HG02571 (cell line): ENCODE results near the gene EVA1A.

Experiments used
- ATAC-seq: cut with Tn5 transposase; IDR thresholded peaks from one replicate; pipeline ENCODE4 v1.9.1; 2021; ENCODE audit warnings: mild to moderate bottlenecking, moderate library complexity; ENCODE audit not compliant: unreplicated experiment

The EVA1A gene

DNA sequence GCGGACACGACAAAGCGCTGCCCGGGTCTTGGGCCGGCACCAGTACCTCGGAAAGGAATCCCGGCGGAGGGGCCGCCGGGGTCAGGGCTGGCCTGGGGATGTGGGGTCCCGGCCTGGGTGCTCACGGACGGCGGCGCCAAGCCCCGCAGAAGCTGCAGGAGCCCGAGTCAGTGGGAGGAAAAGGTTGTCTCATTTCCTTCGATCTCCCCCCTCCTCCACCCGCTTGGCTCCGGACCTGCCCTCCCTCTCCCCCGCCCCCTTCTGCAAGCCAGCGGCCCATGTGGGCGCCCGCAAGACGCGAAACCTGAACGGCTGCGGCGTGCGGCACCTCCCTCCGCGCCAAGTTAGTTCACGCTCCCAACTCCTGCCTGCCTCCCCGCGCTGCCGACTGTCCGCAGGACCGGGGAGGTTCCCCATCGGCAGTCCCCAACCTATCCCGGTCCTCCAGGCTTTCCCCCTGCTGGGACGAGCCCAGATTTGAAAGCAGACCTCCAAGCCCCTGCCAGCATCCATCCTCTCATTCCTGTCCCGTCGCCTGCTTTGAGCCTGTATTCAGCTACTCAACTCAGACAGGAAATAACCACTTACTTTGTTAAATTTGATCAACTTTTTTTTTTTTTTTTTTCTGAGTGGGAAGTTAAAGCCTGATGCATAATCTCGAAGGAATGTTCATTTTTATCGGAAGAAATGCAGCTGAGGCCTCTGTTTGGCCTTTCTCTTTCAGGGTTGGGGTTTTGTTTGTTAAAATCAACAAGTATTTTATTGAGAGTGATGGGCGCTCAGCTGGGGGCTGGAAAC lies at the start of gene EVA1A:
Gene EVA1A (minus strand): TSS at position 172 of the 798 bp plus-strand sequence. CDS start 42,799 bp downstream, outside the sequence.
- no peak for ATAC-seq

GRCh38 chr2:75609937-75610508 lies 49.3 kb upstream of the EVA1A start:
- ATAC-seq = no peak

DNA sequence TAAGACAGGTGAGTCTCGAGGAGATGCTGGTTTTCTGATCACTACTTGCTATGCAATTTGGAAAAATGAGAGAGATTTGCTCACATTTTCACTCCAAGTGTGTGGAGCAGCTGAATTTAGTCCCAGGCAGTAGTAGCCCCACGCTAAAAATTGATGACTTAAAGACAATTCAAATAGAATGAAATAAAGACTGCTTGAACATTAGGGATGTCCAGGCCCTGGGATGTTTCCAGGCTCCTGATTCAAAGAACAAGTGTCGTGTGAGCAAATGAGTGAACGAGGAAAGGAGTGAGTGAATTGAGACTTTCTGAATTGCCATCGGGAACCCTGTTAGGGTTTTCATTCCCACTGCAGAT lies 48.6 kb upstream of the EVA1A start:
- no peak for ATAC-seq

- peak; percentile 80 for ATAC-seq
Observed at GRCh38 chr2:75608684-75609333, 48.1 kb upstream of the EVA1A start.

DNA sequence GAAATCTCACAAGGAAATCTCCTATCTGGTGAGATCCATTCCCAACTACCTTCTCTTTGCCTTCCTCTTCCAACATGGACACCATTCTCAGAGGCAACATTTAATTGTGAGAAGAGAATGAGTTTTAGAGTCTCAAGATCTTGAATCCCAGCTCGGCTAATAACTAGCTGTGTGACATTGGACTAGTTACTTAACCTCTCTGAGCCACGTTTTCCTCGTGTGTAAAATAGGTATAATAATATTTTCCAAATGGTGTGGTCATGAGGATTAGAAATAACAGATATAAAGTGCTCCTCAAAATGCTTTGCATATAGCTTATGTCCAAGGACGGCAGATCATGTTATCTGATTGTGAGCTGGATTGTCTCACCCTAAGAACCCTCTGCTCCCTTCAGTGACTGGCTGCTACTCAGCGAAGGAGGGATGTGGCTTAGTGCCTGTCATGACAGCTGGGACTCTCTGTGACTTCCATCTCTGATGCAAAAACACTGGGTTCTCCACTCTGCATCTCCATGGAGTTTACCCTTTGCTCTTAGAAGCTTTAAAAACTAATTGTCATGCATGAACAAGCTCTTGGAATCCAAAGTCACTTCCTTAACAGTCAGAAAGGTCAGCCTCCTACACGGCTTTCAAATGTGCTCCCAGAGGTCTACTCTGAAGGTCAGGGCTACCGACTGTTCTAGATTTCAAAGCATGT lies 47.4 kb upstream of the EVA1A start:
- no peak for ATAC-seq

GRCh38 chr2:75607400-75607798 lies 46.7 kb upstream of the EVA1A start:
- ATAC-seq = no peak

GRCh38 chr2:75606761-75607399 lies 46.1 kb upstream of the EVA1A start:
- ATAC-seq = no peak

DNA sequence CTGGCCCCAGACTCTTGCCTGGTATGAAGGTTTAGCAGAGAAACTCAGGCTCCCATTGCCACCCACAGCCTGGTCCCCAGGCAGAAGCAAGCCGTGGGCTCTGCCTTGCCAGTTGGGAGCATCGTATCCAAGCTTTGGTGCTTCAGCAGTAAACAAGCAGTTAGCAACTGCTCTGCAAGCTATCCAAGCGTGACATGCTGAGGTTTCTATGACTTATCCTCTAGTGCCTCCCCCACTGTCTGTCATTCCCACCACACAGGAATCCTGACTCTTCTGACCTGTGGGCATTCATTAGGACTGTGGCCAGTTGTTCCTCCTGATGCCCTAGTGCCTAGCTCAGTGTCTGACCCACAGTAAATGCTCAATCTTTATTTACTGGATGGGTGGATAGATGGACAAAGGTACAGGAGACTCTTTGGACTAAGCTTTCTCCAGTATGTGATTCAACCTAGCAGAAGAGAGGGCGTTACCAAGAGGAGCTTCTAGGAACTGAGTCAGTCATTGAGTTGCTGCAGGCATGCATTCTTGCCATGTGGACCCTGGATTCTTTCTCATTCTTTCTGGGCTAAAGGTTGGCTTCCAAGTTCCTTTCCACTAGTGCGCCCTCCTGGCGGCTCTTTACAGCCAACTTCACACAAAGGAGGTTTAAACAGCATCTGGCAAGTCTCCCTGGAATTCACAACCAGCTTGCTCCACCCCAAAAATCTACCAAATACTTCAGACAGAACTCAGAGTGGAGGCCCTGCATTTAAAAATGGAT lies 45.2 kb upstream of the EVA1A start:
- no peak for ATAC-seq

- ATAC-seq = no peak
Observed at GRCh38 chr2:75604484-75604883, 43.7 kb upstream of the EVA1A start.

GRCh38 chr2:75603477-75603876 lies 42.7 kb upstream of the EVA1A start:
- no peak for ATAC-seq

- ATAC-seq = no peak
Observed at GRCh38 chr2:75602724-75603342, 42.1 kb upstream of the EVA1A start.

DNA sequence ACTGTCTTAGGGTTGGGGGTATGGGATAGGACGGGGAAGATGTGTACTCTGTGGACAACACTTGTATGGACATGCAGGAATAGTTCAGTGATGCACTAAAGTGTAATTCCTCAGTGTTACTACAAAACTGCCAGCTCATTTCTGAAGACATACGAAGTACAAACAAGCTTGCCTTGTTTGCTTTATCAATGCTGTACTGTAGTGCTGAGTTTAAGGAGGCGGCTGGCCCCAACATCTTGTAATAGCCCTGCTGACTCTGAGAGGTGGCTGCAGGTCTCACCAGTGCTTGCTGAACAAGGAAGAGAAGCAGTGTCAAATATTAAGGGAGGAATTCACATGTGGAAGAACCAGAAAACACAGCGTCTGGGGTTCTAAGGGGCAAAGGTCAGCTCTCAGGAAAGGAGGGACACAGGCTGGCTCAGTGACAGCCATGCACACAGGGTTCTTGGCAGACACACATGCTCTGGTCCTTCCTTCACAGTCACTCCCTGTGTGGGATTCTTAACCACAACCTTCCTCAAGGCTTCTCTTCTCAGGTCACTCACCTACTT lies 39.8 kb upstream of the EVA1A start:
- ATAC-seq = no peak

DNA sequence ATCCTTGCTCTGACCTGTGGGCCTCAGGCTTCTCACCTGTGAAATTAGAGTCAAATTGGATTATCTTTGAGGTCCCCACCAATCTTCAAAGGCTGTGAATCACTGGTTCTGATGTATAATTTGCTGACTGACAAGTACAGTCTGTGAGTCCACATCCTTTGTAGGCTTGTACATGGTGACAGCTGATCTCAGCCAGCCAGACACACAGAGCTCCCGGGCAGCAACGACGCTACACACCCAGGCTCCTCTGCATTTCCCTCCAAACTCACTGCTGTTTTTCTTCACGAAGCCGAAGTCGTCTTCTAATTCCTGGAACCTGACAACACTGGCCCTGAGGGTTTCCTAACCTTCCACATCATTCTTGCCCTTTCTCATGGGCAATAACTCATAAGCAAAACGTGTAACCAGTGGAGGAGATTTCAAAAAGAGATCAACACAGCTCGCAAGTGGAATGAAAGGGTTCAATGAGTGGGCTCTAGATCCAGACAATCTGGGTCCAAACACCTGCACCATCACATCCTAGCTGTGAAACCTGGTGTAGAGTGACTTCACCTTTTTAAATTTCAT lies 37.9 kb upstream of the EVA1A start:
- ATAC-seq = no peak

- ATAC-seq = no peak
Observed at GRCh38 chr2:75597949-75598348, 37.2 kb upstream of the EVA1A start.

DNA sequence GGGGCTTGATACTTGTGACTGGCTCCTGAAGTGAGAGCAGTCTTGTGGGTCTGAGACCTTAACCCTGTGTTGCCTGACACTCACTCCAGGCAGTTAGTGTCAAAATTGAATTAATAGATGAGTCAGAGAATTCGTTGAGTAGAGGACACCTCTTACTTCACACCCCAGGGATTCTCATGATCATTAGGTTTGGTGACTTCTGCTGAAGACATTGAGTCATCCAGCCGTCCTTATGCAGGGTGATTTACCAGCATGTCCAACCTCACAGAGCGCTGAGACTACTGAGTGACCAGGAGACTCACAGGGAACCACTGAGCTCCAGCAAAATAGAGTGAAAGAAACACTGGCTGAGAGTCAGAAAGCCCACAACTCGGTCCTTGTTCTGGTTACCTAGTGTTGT lies 36.0 kb upstream of the EVA1A start:
- ATAC-seq = no peak

DNA sequence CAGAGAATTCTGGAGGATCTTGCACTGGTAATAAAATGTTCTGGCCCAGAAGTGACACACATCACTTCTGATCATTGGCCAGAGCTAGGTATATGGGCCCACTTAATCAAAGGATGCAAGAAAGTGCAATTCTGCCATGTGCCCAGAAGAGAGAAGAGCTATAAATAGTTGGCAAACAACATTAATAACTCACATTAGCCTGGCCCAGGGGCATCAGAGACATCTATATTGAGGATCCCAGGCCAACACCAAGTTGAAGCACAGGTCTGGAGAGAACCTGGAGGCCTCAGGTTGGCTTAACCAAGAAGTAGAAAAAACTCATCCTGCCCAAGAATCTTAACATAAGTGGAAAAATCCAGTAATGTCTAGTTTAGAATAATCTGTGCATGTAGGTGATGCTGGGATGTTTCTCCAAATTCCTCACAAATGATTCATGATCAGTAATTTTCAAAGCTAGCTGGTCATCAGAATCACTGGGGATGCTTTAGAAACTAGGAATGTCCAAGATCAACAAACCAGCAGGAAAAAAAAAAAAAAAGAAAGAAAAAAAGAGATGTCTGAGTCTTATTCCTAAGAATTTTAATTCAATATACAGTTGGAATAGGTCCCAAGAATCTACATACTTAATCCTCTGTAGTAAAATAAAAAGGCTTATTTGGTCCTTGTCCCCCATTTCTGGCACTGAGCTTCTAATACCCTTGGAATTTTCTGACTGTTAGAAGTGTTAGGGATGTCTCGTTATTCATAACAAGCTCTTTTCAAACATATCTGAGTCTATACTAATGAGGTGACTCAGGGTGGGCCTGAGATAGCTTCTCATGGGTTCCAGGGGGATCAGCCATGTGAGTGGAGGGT lies 35.0 kb upstream of the EVA1A start:
- ATAC-seq = no peak

DNA sequence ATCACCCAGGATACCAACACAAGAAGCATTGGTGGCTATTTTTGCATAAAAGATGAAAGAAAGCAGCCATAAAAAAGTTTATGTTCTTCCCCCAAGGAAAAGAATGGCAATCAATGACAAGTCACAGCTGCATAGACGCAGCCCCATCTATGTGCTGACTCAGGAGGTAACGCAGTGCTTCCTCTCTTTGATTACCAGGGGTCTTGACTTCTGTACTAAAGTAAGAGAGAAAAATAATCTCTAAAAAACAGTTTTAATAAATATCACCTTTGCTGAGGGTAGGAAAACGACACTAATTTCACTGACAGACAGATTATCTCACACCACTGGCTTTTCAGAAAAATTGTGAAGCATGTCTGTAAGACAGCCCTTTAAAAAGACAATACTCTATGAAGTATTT lies 33.9 kb upstream of the EVA1A start:
- ATAC-seq = no peak

GRCh38 chr2:75592888-75593287 lies 32.1 kb upstream of the EVA1A start:
- ATAC-seq = no peak
